ENCODE data around the gene NDUFS2.
A peak's percentile ranks its signal among the peaks of the same experiment; 100 is the strongest.

Gene NDUFS2

GRCh38 chr1:161174911-161175310, 27.3 kb upstream of the NDUFS2 start:
- DNase-seq (ENCODE audit: low read depth, low spot score), result no peak
- H3K4me3 ChIP-seq (ENCODE audit: low read depth, low read length), result no peak overlapping the region
- no peak for TF ChIP-seq CTCF (IDR thresholded peaks at IDR 0.05; ENCODE audit: insufficient read depth, low read length, missing control alignments)
- ChIA-PET POLR2A (no interaction called here), CTCF (interaction anchor here (3.3 to 3.4 kb wide), 2 partner anchors 9 to 17 kb away, joined by 23 to 25 read pairs; partner anchors contain the start of gene PPOX)

- TF ChIP-seq CTCF (IDR thresholded peaks at IDR 0.05; ENCODE audit: insufficient read depth, low read length, missing control alignments), result no peak
- H3K4me3 ChIP-seq (ENCODE audit: low read depth, low read length), result peak overlapping the region; percentile 99
- POLR2A ChIA-PET, result interaction anchor here (2.0 kb wide), 1 partner anchor 10 kb away, joined by 10 read pairs; the partner anchor contains the start of gene PPOX
- CTCF ChIA-PET, result interaction anchor here (1.1 to 3.4 kb wide), 3 partner anchors 10 to 16 kb away, joined by 4 to 25 read pairs (median 23); partner anchors contain the start of gene PPOX
- no peak for DNase-seq (ENCODE audit: low read depth, low spot score)
Measured at GRCh38 chr1:161175771-161176453, 26.3 kb upstream of the NDUFS2 start.

- DNase-seq (ENCODE audit: low read depth, low spot score), result no peak
Measured at GRCh38 chr1:161176468-161177111, 25.6 kb upstream of the NDUFS2 start.

GRCh38 chr1:161177112-161177935, 24.8 kb upstream of the NDUFS2 start, which contains the start of gene B4GALT3:
Gene B4GALT3, minus strand, starts transcription at chr1:161177507. Its CDS starts 1,447 bp downstream, at chr1:161176060.
- no peak for DNase-seq (ENCODE audit: low read depth, low spot score)
- no peak for TF ChIP-seq CTCF (IDR thresholded peaks at IDR 0.05; ENCODE audit: insufficient read depth, low read length, missing control alignments)
- ChIA-PET CTCF (interaction anchor here (1.0 to 3.4 kb wide), 5 partner anchors 11 to 204 kb away, joined by 3 to 25 read pairs (median 3); partner anchors contain the start of genes NDUFS2 and PPOX), POLR2A (interaction anchor here (2.0 kb wide), 1 partner anchor 11 kb away, joined by 10 read pairs; the partner anchor contains the start of gene PPOX)
- peak within 1 kb of the TSS; percentile 99 for H3K4me3 ChIP-seq (ENCODE audit: low read depth, low read length)

More at GRCh38 chr1:161176468-161177111, 25.6 kb upstream of the NDUFS2 start:
- ChIA-PET CTCF (interaction anchor here (1.0 to 3.4 kb wide), 5 partner anchors 10 to 205 kb away, joined by 3 to 25 read pairs (median 4); partner anchors contain the start of genes NDUFS2 and PPOX), POLR2A (interaction anchor here (2.0 kb wide), 1 partner anchor 10 kb away, joined by 10 read pairs; the partner anchor contains the start of gene PPOX)
- TF ChIP-seq CTCF (IDR thresholded peaks at IDR 0.05; ENCODE audit: insufficient read depth, low read length, missing control alignments), result no peak
- H3K4me3 ChIP-seq (ENCODE audit: low read depth, low read length), result peak overlapping the region; percentile 99

GRCh38 chr1:161177936-161178244, 24.3 kb upstream of the NDUFS2 start:
- TF ChIP-seq CTCF (IDR thresholded peaks at IDR 0.05; ENCODE audit: insufficient read depth, low read length, missing control alignments), result no peak
- ChIA-PET CTCF (interaction anchor here (1.1 to 3.4 kb wide), 4 partner anchors 12 to 24 kb away, joined by 3 to 25 read pairs (median 13); partner anchors contain the start of genes NDUFS2 and PPOX), POLR2A (no interaction called here)
- H3K4me3 ChIP-seq (ENCODE audit: low read depth, low read length), result no peak overlapping the region
- no peak for DNase-seq (ENCODE audit: low read depth, low spot score)
